ENCODE results near the gene ETV6. TPM values are rescaled to one million over a fixed set of nuclear protein-coding genes. Genes with fewer than 3 reads are reported as not detected.

Gene ETV6
- total RNA-seq, 1 experiment from 2014 or later, result 17.2 TPM

- Histone ChIP-seq H3K4me3 (ENCODE audit: low read depth in 2 of 2, low read length in 2 of 2) (no peak overlapping the region), H3K27me3 (ENCODE audit: control insufficient read depth, insufficient read depth, low read length) (no peaks in the 10 kb centered on the region), H3K4me1 (ENCODE audit: control insufficient read depth, insufficient read depth, low read length) (no peaks in the 10 kb centered on the region), H3K9me3 (ENCODE audit: control insufficient read depth, insufficient read depth, low read depth, low read length) (no peaks in the 10 kb centered on the region), H3K27ac (ENCODE audit: low read length) (no peak overlapping the region), H3K36me3 (ENCODE audit: control insufficient read depth, insufficient read depth, low read length) (no peaks in the 10 kb centered on the region)
- intact Hi-C loops (cut with micrococcal nuclease; ENCODE audit: unreplicated experiment), result no loop called here
- POLR2A ChIA-PET, result no interaction called here
- TF ChIP-seq SIN3A (IDR thresholded peaks at IDR 0.05; ENCODE audit: borderline replicate concordance, insufficient read depth, low read depth, low read length) (no peak), REST (IDR thresholded peaks at IDR 0.05; ENCODE audit: insufficient read depth in 1 of 2, low read depth in 2 of 2, low read length in 1 of 2) (no peak), CTCF (IDR thresholded peaks at IDR 0.05) (no peak), POLR2AphosphoS5 (IDR thresholded peaks at IDR 0.05; ENCODE audit: low read depth, low read length) (no peak), TCF7L2 (IDR thresholded peaks at IDR 0.05; ENCODE audit: low read depth, low read length) (no peak)
- ATAC-seq, result no peak
- BruUV-seq (replicated peaks), result no TSS peak
- in situ Hi-C loops (cut with HindIII; ENCODE audit: low pct_unique_long_range_greater_than_20kb, low sequenced_read_pairs), result no loop called here
- CTCF ChIA-PET, result no interaction called here
- no peak for DNase-seq (ENCODE audit: low read depth, low spot score)
These were observed 120.4 kb downstream of the ETV6 start for GRCh38 chr12:11769723-11770514.

GRCh38 chr12:11771356-11771755 lies 121.9 kb downstream of the ETV6 start:
- Histone ChIP-seq H3K36me3 (ENCODE audit: control insufficient read depth, insufficient read depth, low read length) (no peaks in the 10 kb centered on the region), H3K27ac (ENCODE audit: low read length) (no peak overlapping the region), H3K9me3 (ENCODE audit: control insufficient read depth, insufficient read depth, low read depth, low read length) (no peaks in the 10 kb centered on the region), H3K4me3 (ENCODE audit: low read depth in 2 of 2, low read length in 2 of 2) (no peak overlapping the region), H3K4me1 (ENCODE audit: control insufficient read depth, insufficient read depth, low read length) (no peaks in the 10 kb centered on the region), H3K27me3 (ENCODE audit: control insufficient read depth, insufficient read depth, low read length) (no peaks in the 10 kb centered on the region)
- no TSS peak for BruUV-seq (replicated peaks)
- no peak for ATAC-seq
- TF ChIP-seq REST (IDR thresholded peaks at IDR 0.05; ENCODE audit: insufficient read depth in 1 of 2, low read depth in 2 of 2, low read length in 1 of 2) (no peak), SIN3A (IDR thresholded peaks at IDR 0.05; ENCODE audit: borderline replicate concordance, insufficient read depth, low read depth, low read length) (no peak), POLR2AphosphoS5 (IDR thresholded peaks at IDR 0.05; ENCODE audit: low read depth, low read length) (no peak)
- intact Hi-C loops (cut with micrococcal nuclease; ENCODE audit: unreplicated experiment) (no loop called here), in situ Hi-C loops (cut with HindIII; ENCODE audit: low pct_unique_long_range_greater_than_20kb, low sequenced_read_pairs) (no loop called here)
- no peak for DNase-seq (ENCODE audit: low read depth, low spot score)
- CTCF ChIA-PET, result no interaction called here
- POLR2A ChIA-PET, result no interaction called here

Data from Panc1 (cell line).